IMR-90 (cell line): ENCODE data around the gene SAMD7. TPM values are rescaled to one million over a fixed set of nuclear protein-coding genes. Genes with fewer than 3 reads are reported as not detected.

Experiments
- ATAC-seq: fragments of 200-7000 bp; cut with Tn5 transposase; 2 replicates; pipeline ENCODE4 v1.9.1; 2020; ENCODE audit warnings: low read depth, mild to moderate bottlenecking, moderate library complexity
- BruUV-seq: library from RNA; stranded (reverse); fragments of 400-500 nt; replicated peaks from 2 replicates; lab custom pipeline; 2021; lab: Mats Ljungman, UMichigan
- CTCF ChIA-PET: fragments of 300-600 bp; formaldehyde crosslinking; extraction: SDS; loops from one replicate; lab custom pipeline; 2021; ENCODE audit warnings: antibody characterized with exemption; lab: Yijun Ruan, JAX
- POLR2A ChIA-PET: fragments of 300-600 bp; sonication (Branson Sonifier 250); formaldehyde crosslinking; loops from one replicate; lab custom pipeline; 2022; ENCODE audit warnings: antibody characterized with exemption; ENCODE audit not compliant: unreplicated experiment; lab: Charles Lee
- DNase-seq: peaks from one replicate; pipeline ENCODE4 v3.0.0; 2013
- H2AFZ ChIP-seq: replicated peaks from 2 replicates; pipeline ENCODE3; 2013; ENCODE audit warnings: low read length, mild to moderate bottlenecking; ENCODE audit not compliant: poor library complexity
- H2AK5ac ChIP-seq: 2 replicates; pipeline ENCODE4 v1.6.1; 2013; ENCODE audit warnings: low read depth, low read length, inconsistent platforms
- H2AK9ac ChIP-seq: replicated peaks from 2 replicates; pipeline ENCODE3; 2013; ENCODE audit warnings: mild to moderate bottlenecking, low read depth, low read length, moderate library complexity; ENCODE audit not compliant: poor library complexity
- H2BK120ac ChIP-seq: 2 replicates; pipeline ENCODE4 v1.6.1; 2013; ENCODE audit warnings: low read depth, low read length, inconsistent platforms
- H2BK15ac ChIP-seq: 3 replicates; pipeline ENCODE4 v1.6.1; 2013; ENCODE audit warnings: low read depth, low read length, inconsistent platforms
- H2BK20ac ChIP-seq: 2 replicates; pipeline ENCODE4 v1.6.1; 2013; ENCODE audit warnings: low read depth, mild to moderate bottlenecking, inconsistent platforms, low read length, moderate library complexity
- H2BK5ac ChIP-seq: 2 replicates; pipeline ENCODE4 v1.6.1; 2013; ENCODE audit warnings: mild to moderate bottlenecking, low read depth, low read length, inconsistent platforms; ENCODE audit not compliant: poor library complexity, severe bottlenecking
- H3K14ac ChIP-seq: replicated peaks from 2 replicates; pipeline ENCODE4 v1.6.1; 2013; ENCODE audit warnings: low read depth, low read length, inconsistent platforms
- H3K18ac ChIP-seq: 2 replicates; pipeline ENCODE4 v1.6.1; 2013; ENCODE audit warnings: low read depth, low read length, control low read depth
- H3K23ac ChIP-seq: 2 replicates; pipeline ENCODE4 v1.6.1; 2013; ENCODE audit warnings: low read depth, low read length, inconsistent platforms
- H3K27ac ChIP-seq: 2 replicates; pipeline ENCODE4 v1.5.1; 2013; ENCODE audit warnings: mild to moderate bottlenecking, control low read depth, low read length; ENCODE audit not compliant: insufficient read depth
- H3K27me3 ChIP-seq: 2 replicates; pipeline ENCODE4 v1.6.1; 2013; ENCODE audit warnings: low read length; ENCODE audit not compliant: control insufficient read depth, insufficient read depth
- H3K36me3 ChIP-seq: 2 replicates; pipeline ENCODE4 v1.6.1; 2013; ENCODE audit warnings: low read length, mixed read lengths; ENCODE audit not compliant: control insufficient read depth, insufficient read depth
- H3K4ac ChIP-seq: 2 replicates; pipeline ENCODE4 v1.6.1; 2013; ENCODE audit warnings: low read depth, low read length, inconsistent platforms
- H3K4me1 ChIP-seq: 2 replicates; pipeline ENCODE4 v1.6.1; 2013; ENCODE audit warnings: low read length, mixed read lengths; ENCODE audit not compliant: control insufficient read depth, insufficient read depth
- H3K4me2 ChIP-seq: 2 replicates; pipeline ENCODE4 v1.6.1; 2013; ENCODE audit warnings: low read depth, mild to moderate bottlenecking, control low read depth, low read length, moderate library complexity
- H3K4me3 ChIP-seq: 2 replicates; pipeline ENCODE4 v1.5.1; 2013; ENCODE audit warnings: low read depth, mild to moderate bottlenecking, control low read depth, low read length, moderate library complexity; ENCODE audit not compliant: insufficient read depth
- H3K56ac ChIP-seq: 2 replicates; pipeline ENCODE4 v1.6.1; 2013; ENCODE audit warnings: low read length, inconsistent platforms; ENCODE audit not compliant: insufficient read depth; ENCODE audit errors: extremely low read depth
- H3K79me1 ChIP-seq, 2 experiments: 2 replicates each; pipeline ENCODE4 v1.6.1; 2013; ENCODE audit warnings: low read length in 2 of 2, inconsistent platforms in 1 of 2, low read depth in 1 of 2
- H3K9ac ChIP-seq: 2 replicates; pipeline ENCODE4 v1.6.1; 2013; ENCODE audit warnings: low read depth, low read length, control low read depth
- H3K9me1 ChIP-seq: 2 replicates; pipeline ENCODE4 v1.6.1; 2013; ENCODE audit warnings: low read length, inconsistent platforms; ENCODE audit not compliant: insufficient read depth
- H3K9me3 ChIP-seq: 2 replicates; pipeline ENCODE4 v1.6.1; 2013; ENCODE audit warnings: low read length; ENCODE audit not compliant: control insufficient read depth, insufficient read depth
- H4K20me1 ChIP-seq: 2 replicates; pipeline ENCODE4 v1.6.1; 2013; ENCODE audit warnings: low read length, inconsistent platforms; ENCODE audit not compliant: insufficient read depth
- H4K5ac ChIP-seq: 2 replicates; pipeline ENCODE4 v1.6.1; 2013; ENCODE audit warnings: mild to moderate bottlenecking, low read depth, low read length, control low read depth
- H4K8ac ChIP-seq, 2 experiments: 2 replicates each; pipeline ENCODE4 v1.6.1; 2013; ENCODE audit warnings: low read depth in 2 of 2, low read length in 2 of 2, control low read depth in 1 of 2, inconsistent platforms in 1 of 2
- H4K91ac ChIP-seq: 2 replicates; pipeline ENCODE4 v1.6.1; 2013; ENCODE audit warnings: low read depth, low read length, inconsistent platforms; ENCODE audit not compliant: insufficient read depth
- BHLHE40 ChIP-seq: fragments of 150-350 bp; IDR thresholded peaks from 2 replicates; pipeline ENCODE4 v1.6.1; 2016; ENCODE audit warnings: mild to moderate bottlenecking, low read depth, low read length
- CEBPB ChIP-seq: IDR thresholded peaks from 2 replicates; pipeline ENCODE4 v1.6.1; 2012; ENCODE audit warnings: low read depth, low read length, improper control_type of control experiment
- FOS ChIP-seq: fragments of 150-350 bp; IDR thresholded peaks from 2 replicates; pipeline ENCODE4 v1.6.1; 2016; ENCODE audit warnings: low read depth, low read length
- MAFK ChIP-seq: IDR thresholded peaks from 2 replicates; pipeline ENCODE4 v1.6.1; 2012; ENCODE audit warnings: low read depth, low read length, improper control_type of control experiment
- MAZ ChIP-seq: IDR thresholded peaks from 2 replicates; pipeline ENCODE4 v1.6.1; 2012; ENCODE audit warnings: low read depth, mild to moderate bottlenecking, low read length, improper control_type of control experiment, moderate library complexity, borderline replicate concordance
- MXI1 ChIP-seq: IDR thresholded peaks from 2 replicates; pipeline ENCODE4 v1.6.1; 2012; ENCODE audit warnings: low read depth, mild to moderate bottlenecking, low read length, moderate library complexity, borderline replicate concordance
- NFE2L2 ChIP-seq: fragments of 150-350 bp; IDR thresholded peaks from 2 replicates; pipeline ENCODE4 v1.6.1; 2016; ENCODE audit warnings: low read depth, mild to moderate bottlenecking, low read length
- POLR2A ChIP-seq: IDR thresholded peaks from 2 replicates; pipeline ENCODE4 v1.6.1; 2012; ENCODE audit warnings: mild to moderate bottlenecking, low read depth, low read length
- RAD21 ChIP-seq: IDR thresholded peaks from 2 replicates; pipeline ENCODE4 v1.6.1; 2012; ENCODE audit warnings: low read length, improper control_type of control experiment
- RCOR1 ChIP-seq: IDR thresholded peaks from 2 replicates; pipeline ENCODE4 v1.6.1; 2012; ENCODE audit warnings: mild to moderate bottlenecking, low read length, improper control_type of control experiment; ENCODE audit not compliant: insufficient replicate concordance
- RFX5 ChIP-seq: IDR thresholded peaks from 2 replicates; pipeline ENCODE4 v1.8.0; 2012; ENCODE audit warnings: low read depth, mild to moderate bottlenecking, low read length, moderate library complexity
- SMC3 ChIP-seq: fragments of 150-350 bp; IDR thresholded peaks from 2 replicates; pipeline ENCODE4 v1.6.1; 2016; ENCODE audit warnings: low read depth, mild to moderate bottlenecking, antibody characterized with exemption, low read length, moderate library complexity
- USF2 ChIP-seq: fragments of 150-350 bp; IDR thresholded peaks from 2 replicates; pipeline ENCODE4 v1.6.1; 2017; ENCODE audit warnings: mild to moderate bottlenecking, antibody characterized with exemption, low read length, low read depth
- WGBS, 2 experiments: methylation state at CpG; one replicate each; pipeline versions ENCODE4 v1.1.5 to v1.1.7; 2013; ENCODE audit warnings: missing lambda C conversion rate in 2 of 2; ENCODE audit not compliant: insufficient read length in 1 of 2; ENCODE audit errors: extremely low coverage in 2 of 2; 5-methylcytosine and 5-hydroxymethylcytosine counted together
- dilution Hi-C: fragments of 300-500 bp; cut with HindIII; formaldehyde crosslinking; loops from one replicate; pipeline ENCODE4 v1.14.3; 2018; ENCODE audit warnings: low sequenced_read_pairs; ENCODE audit not compliant: unreplicated experiment
- in situ Hi-C: fragments of 300-500 bp; cut with MboI; formaldehyde crosslinking; loops from 3 replicates; pipeline ENCODE4 v1.14.3; 2019; ENCODE audit warnings: low sequenced_read_pairs, inconsistent platforms, mixed read lengths
- intact Hi-C: fragments of 100-400 bp; cut with micrococcal nuclease; formaldehyde crosslinking; loops from 2 replicates; pipeline ENCODE4 v1.10.0; 2022
- polyA plus RNA-seq, 3 experiments: library from polyadenylated mRNA; depleted of rRNA; stranded (reverse); fragments of >200 nt; gene quantifications; 2 replicates each; pipeline ENCODE4 v1.2.3, GENCODE V29; 2012; ENCODE audit warnings: low replicate concordance in 1 of 3
- total RNA-seq: library from RNA; depleted of rRNA; stranded (reverse); fragments of >200 nt; gene quantifications from 2 replicates; pipeline ENCODE4 v1.2.3, GENCODE V29; 2012
- TF ChIP-seq, protein P1 (sequence below): fragments of 150-350 bp; IDR thresholded peaks from 2 replicates; pipeline ENCODE4 v1.6.1; 2016; ENCODE audit warnings: low read depth, mild to moderate bottlenecking, low read length, moderate library complexity, borderline replicate concordance
- TF ChIP-seq, protein P2 (sequence below): conservative IDR thresholded peaks from 2 replicates; pipeline ENCODE4 v1.5.1; 2012; ENCODE audit warnings: mild to moderate bottlenecking, low read depth, low read length, improper control_type of control experiment

Gene SAMD7
- total and polyA plus RNA-seq, 2 of the 4 experiments (the other 2 are of a cell fraction): not detected

GRCh38 chr3:169907944-169908343 lies 3.4 kb upstream of the SAMD7 start:
- Histone ChIP-seq H3K4me2 (no peak overlapping the region), H2AFZ (no peak overlapping the region), H4K91ac (no peak overlapping the region), H4K8ac (no peak overlapping the region), H3K27me3 (peaks cover 6% of the 10 kb centered on the region), H3K18ac (no peak overlapping the region), H3K23ac (no peak overlapping the region), H2AK9ac (no peak overlapping the region), H3K9me1 (no peaks in the 10 kb centered on the region; the same call in 1 of the 2 replicates), H3K4me3 (no peak overlapping the region), H4K20me1 (no peaks in the 10 kb centered on the region), H2AK5ac (no peak overlapping the region), H3K9me3 (peaks cover under 1% of the 10 kb centered on the region; the same call in 1 of the 2 replicates), H3K36me3 (no peaks in the 10 kb centered on the region), H3K79me1 (no peaks in the 10 kb centered on the region), H3K27ac (no peak overlapping the region), H2BK5ac (no peak overlapping the region), H2BK120ac (no peak overlapping the region), H4K5ac (no peak overlapping the region), H3K4me1 (no peaks in the 10 kb centered on the region), H2BK20ac (no peak overlapping the region), H3K14ac (no peak overlapping the region), H3K4ac (no peak overlapping the region), H3K9ac (no peak overlapping the region), H3K56ac (no peak overlapping the region), H2BK15ac (no peak overlapping the region)
- ChIA-PET CTCF (no interaction called here), POLR2A (no interaction called here)
- dilution Hi-C loops: no loop called here
- in situ Hi-C loops: no loop called here
- 100% methylated on average over 3 of the region's 4 CpGs; no CpG with 5 or more reads in 1 of the 2 experiments for WGBS, 2 experiments
- no TSS peak for BruUV-seq
- ATAC-seq (no peak), DNase-seq (no peak)
- TF ChIP-seq MAZ (no peak), MAFK (no peak), USF2 (no peak), NFE2L2 (no peak), RFX5 (no peak), POLR2A (no peak), SMC3 (no peak), RAD21 (no peak), BHLHE40 (no peak), CEBPB (no peak), FOS (no peak), RCOR1 (no peak), MXI1 (no peak)
- TF ChIP-seq, protein P1, sequence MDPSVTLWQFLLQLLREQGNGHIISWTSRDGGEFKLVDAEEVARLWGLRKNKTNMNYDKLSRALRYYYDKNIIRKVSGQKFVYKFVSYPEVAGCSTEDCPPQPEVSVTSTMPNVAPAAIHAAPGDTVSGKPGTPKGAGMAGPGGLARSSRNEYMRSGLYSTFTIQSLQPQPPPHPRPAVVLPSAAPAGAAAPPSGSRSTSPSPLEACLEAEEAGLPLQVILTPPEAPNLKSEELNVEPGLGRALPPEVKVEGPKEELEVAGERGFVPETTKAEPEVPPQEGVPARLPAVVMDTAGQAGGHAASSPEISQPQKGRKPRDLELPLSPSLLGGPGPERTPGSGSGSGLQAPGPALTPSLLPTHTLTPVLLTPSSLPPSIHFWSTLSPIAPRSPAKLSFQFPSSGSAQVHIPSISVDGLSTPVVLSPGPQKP: no peak
- TF ChIP-seq, protein P2, sequence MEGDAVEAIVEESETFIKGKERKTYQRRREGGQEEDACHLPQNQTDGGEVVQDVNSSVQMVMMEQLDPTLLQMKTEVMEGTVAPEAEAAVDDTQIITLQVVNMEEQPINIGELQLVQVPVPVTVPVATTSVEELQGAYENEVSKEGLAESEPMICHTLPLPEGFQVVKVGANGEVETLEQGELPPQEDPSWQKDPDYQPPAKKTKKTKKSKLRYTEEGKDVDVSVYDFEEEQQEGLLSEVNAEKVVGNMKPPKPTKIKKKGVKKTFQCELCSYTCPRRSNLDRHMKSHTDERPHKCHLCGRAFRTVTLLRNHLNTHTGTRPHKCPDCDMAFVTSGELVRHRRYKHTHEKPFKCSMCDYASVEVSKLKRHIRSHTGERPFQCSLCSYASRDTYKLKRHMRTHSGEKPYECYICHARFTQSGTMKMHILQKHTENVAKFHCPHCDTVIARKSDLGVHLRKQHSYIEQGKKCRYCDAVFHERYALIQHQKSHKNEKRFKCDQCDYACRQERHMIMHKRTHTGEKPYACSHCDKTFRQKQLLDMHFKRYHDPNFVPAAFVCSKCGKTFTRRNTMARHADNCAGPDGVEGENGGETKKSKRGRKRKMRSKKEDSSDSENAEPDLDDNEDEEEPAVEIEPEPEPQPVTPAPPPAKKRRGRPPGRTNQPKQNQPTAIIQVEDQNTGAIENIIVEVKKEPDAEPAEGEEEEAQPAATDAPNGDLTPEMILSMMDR: no peak
- intact Hi-C loops: no loop called here
